ENCODE results near the gene IGSF9.

The IGSF9 gene

GRCh38 chr1:159881622-159882526, 63.5 kb downstream of the IGSF9 start:
- TF ChIP-seq CTCF (IDR thresholded peaks at IDR 0.05; ENCODE audit: low read length, missing control alignments) = no peak

GRCh38 chr1:159880430-159880829, 65.0 kb downstream of the IGSF9 start:
- no peak for TF ChIP-seq CTCF (IDR thresholded peaks at IDR 0.05; ENCODE audit: low read length, missing control alignments)
- DNase-seq (ENCODE audit: low read depth) = no peak
- H3K4me3 ChIP-seq (replicated peaks; ENCODE audit: low read depth, low read length) = no peak overlapping the region

More at GRCh38 chr1:159881622-159882526, 63.5 kb downstream of the IGSF9 start:
- peak; percentile 98 for DNase-seq (ENCODE audit: low read depth)
- no peak overlapping the region for H3K4me3 ChIP-seq (replicated peaks; ENCODE audit: low read depth, low read length)

- DNase-seq (ENCODE audit: low read depth) = peak; percentile 85
- no peak overlapping the region for H3K4me3 ChIP-seq (replicated peaks; ENCODE audit: low read depth, low read length)
- no peak for TF ChIP-seq CTCF (IDR thresholded peaks at IDR 0.05; ENCODE audit: low read length, missing control alignments)
These were observed 65.4 kb downstream of the IGSF9 start for GRCh38 chr1:159879977-159880376.

- DNase-seq (ENCODE audit: low read depth) = no peak
- no peak for TF ChIP-seq CTCF (IDR thresholded peaks at IDR 0.05; ENCODE audit: low read length, missing control alignments)
- H3K4me3 ChIP-seq (replicated peaks; ENCODE audit: low read depth, low read length) = no peak overlapping the region
These were observed 66.3 kb downstream of the IGSF9 start for GRCh38 chr1:159879136-159879535.

- no peak for DNase-seq (ENCODE audit: low read depth)
- no peak for TF ChIP-seq CTCF (IDR thresholded peaks at IDR 0.05; ENCODE audit: low read length, missing control alignments)
- no peak overlapping the region for H3K4me3 ChIP-seq (replicated peaks; ENCODE audit: low read depth, low read length)
These were observed 67.5 kb downstream of the IGSF9 start for GRCh38 chr1:159877695-159878444.
